ENCODE data around the gene DDX31.

DDX31 gene

GRCh38 chr9:132592451-132592850, 77.3 kb downstream of the DDX31 start:
- DNase-seq, result no peak

GRCh38 chr9:132591751-132592314, 78.0 kb downstream of the DDX31 start:
- DNase-seq, result no peak

- no peak for DNase-seq
Measured at GRCh38 chr9:132591244-132591643, 78.5 kb downstream of the DDX31 start.

GRCh38 chr9:132590318-132591182, 79.2 kb downstream of the DDX31 start:
- DNase-seq, result no peak

GRCh38 chr9:132590037-132590317, 79.8 kb downstream of the DDX31 start:
- no peak for DNase-seq

- DNase-seq, result no peak
Measured at GRCh38 chr9:132589148-132590036, 80.4 kb downstream of the DDX31 start.

- no peak for DNase-seq
Measured at GRCh38 chr9:132588501-132589147, 81.2 kb downstream of the DDX31 start.

GRCh38 chr9:132588098-132588497, 81.7 kb downstream of the DDX31 start:
- DNase-seq, result no peak

GRCh38 chr9:132587592-132587955, 82.2 kb downstream of the DDX31 start:
- DNase-seq, result no peak

GRCh38 chr9:132586830-132587591, 82.8 kb downstream of the DDX31 start:
- no peak for DNase-seq

- no peak for DNase-seq
Measured at GRCh38 chr9:132585954-132586829, 83.6 kb downstream of the DDX31 start.

GRCh38 chr9:132584601-132585560, 84.9 kb downstream of the DDX31 start:
- no peak for DNase-seq

- no peak for DNase-seq
Measured at GRCh38 chr9:132583584-132584304, 86.0 kb downstream of the DDX31 start.

- no peak for DNase-seq
Measured at GRCh38 chr9:132582786-132583583, 86.8 kb downstream of the DDX31 start.

GRCh38 chr9:132582276-132582785, 87.5 kb downstream of the DDX31 start, which contains the start of gene BARHL1:
TSS of gene BARHL1 (plus strand) at chr9:132582606. CDS start at chr9:132582798, 192 bp downstream.
- no peak for DNase-seq

- DNase-seq, result no peak
Measured at GRCh38 chr9:132579427-132579798, 90.4 kb downstream of the DDX31 start.

- no peak for DNase-seq
Measured at GRCh38 chr9:132578367-132578932, 91.3 kb downstream of the DDX31 start.

- DNase-seq, result no peak
Measured at GRCh38 chr9:132577119-132577518, 92.7 kb downstream of the DDX31 start.
